Measurements from ENCODE around the gene TYW1.
"Not testable (repeated sequence)": the region's sequence is repeated elsewhere in the genome, so short reads cannot be mapped to it uniquely, and the experiment has no call there.

GRCh38 chr7:67106255-67106654, 109.6 kb downstream of the TYW1 start:
- not testable (repeated sequence) for TF ChIP-seq CTCF (conservative IDR thresholded peaks at IDR 0.05; ENCODE audit: low read depth, low read length); EZH2 (IDR thresholded peaks at IDR 0.05; ENCODE audit: borderline replicate concordance, low read depth, low read length, poor library complexity, severe bottlenecking)
